Measurements from ENCODE around the gene NEK5. TPM values are rescaled to one million over a fixed set of nuclear protein-coding genes. Genes with fewer than 3 reads are reported as not detected.

Gene NEK5
- total and polyA plus RNA-seq, 2 donors (not counting 3 experiments of a cell fraction or from before 2014, with no cell fraction given): 0.03 to 0.18 TPM

DNA sequence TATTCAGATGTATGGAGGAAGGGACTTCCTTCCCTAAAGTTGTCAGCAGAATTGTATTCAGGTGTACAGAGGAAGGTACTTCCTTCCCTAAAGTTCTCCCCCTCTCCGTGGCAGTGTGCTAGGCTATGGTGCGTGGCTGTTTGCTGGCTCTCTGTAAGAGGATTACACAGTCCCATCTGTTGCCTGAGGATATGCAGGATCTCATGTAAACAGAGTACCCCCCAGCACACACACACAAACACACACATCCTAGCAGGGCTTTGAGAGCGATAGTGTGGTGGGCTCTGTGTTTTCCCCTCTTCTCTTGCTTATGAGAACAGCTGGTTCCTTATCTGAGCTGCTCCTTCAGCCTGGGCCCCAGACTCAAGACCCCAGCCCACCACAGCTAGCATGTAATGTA is 10.3 kb downstream of the NEK5 start:
- TF ChIP-seq MYC (IDR thresholded peaks at IDR 0.05; ENCODE audit: low read depth, low read length) (no peak), JUN (IDR thresholded peaks at IDR 0.05; ENCODE audit: borderline replicate concordance, insufficient read depth, insufficient read length, low read depth) (no peak), GATA2 (IDR thresholded peaks at IDR 0.05; ENCODE audit: insufficient read depth, insufficient read length, low read depth, low read length) (no peak)
- TF ChIP-seq, protein P1, sequence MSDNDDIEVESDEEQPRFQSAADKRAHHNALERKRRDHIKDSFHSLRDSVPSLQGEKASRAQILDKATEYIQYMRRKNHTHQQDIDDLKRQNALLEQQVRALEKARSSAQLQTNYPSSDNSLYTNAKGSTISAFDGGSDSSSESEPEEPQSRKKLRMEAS (IDR thresholded peaks at IDR 0.05; ENCODE audit: insufficient read depth, insufficient read length): no peak
- Histone ChIP-seq H4K20me1 (replicated peaks; ENCODE audit: control insufficient read depth, extremely low read depth, insufficient read depth, low read length) (no peaks in the 10 kb centered on the region), H3K36me3 (ENCODE audit: control insufficient read depth in 2 of 2, extremely low read depth in 1 of 2, insufficient read depth in 2 of 2, low read length in 2 of 2) (no peaks in the 10 kb centered on the region), H2AFZ (ENCODE audit: low read depth, low read length) (no peak overlapping the region), H3K9me1 (replicated peaks; ENCODE audit: control insufficient read depth, extremely low read depth, insufficient read depth, low read length) (no peaks in the 10 kb centered on the region), H3K4me1 (ENCODE audit: control insufficient read depth, extremely low read depth, insufficient read depth, low read length) (no peaks in the 10 kb centered on the region), H3K27ac (ENCODE audit: insufficient read depth, low read depth, low read length) (no peak overlapping the region), H3K9ac (replicated peaks; ENCODE audit: extremely low read depth, insufficient read depth, low read length) (no peak overlapping the region), H3K27me3 (ENCODE audit: control insufficient read depth in 2 of 2, insufficient read depth in 2 of 2, low read length in 2 of 2) (peaks cover 13 to 17% of the 10 kb centered on the region in 2 experiments), H3K9me3 (replicated peaks; ENCODE audit: control insufficient read depth, insufficient read depth, low read length) (no peaks in the 10 kb centered on the region), H3K4me2 (ENCODE audit: insufficient read depth, low read length) (no peak overlapping the region), H3K4me3 (replicated peaks in 1 of 3; ENCODE audit: insufficient read depth in 1 of 3, low read depth in 1 of 3, low read length in 3 of 3) (no peak overlapping the region), H3K79me2 (ENCODE audit: control insufficient read depth, insufficient read depth, low read length) (no peaks in the 10 kb centered on the region)
- dilution Hi-C loops (cut with MboI; ENCODE audit: extremely low pct_ligation_motif_present, low sequenced_read_pairs): no loop called here
- BruUV-seq (replicated peaks): no TSS peak
- DNase-seq (ENCODE audit: low read depth, low spot score) (no peak), FAIRE-seq (no peak)
- ChIA-PET POLR2A (no interaction called here), CTCF (interaction anchor here (1.0 kb wide), 1 partner anchor 115 kb away, joined by 3 read pairs; no protein-coding TSS in a partner anchor)
- intact Hi-C loops (cut with micrococcal nuclease): no loop called here

DNA sequence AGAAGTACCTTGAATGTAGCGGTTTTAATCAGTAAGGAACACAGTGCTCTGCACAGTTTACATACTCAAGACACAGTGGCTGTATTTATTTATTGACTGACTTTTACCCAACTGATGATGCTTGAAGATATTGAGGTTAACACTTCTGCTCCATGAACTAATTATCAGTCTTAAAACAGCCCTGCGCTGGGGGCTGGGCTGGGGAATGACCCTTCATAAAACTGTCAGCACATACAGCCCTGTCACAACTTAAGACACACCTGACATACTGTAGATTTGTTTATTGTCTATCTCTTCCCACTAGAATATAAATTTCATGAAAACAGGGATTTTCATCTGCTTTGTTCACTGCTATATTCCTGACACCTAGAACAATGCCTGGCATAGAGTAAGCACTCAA is 10.8 kb downstream of the NEK5 start:
- TF ChIP-seq, protein P2, sequence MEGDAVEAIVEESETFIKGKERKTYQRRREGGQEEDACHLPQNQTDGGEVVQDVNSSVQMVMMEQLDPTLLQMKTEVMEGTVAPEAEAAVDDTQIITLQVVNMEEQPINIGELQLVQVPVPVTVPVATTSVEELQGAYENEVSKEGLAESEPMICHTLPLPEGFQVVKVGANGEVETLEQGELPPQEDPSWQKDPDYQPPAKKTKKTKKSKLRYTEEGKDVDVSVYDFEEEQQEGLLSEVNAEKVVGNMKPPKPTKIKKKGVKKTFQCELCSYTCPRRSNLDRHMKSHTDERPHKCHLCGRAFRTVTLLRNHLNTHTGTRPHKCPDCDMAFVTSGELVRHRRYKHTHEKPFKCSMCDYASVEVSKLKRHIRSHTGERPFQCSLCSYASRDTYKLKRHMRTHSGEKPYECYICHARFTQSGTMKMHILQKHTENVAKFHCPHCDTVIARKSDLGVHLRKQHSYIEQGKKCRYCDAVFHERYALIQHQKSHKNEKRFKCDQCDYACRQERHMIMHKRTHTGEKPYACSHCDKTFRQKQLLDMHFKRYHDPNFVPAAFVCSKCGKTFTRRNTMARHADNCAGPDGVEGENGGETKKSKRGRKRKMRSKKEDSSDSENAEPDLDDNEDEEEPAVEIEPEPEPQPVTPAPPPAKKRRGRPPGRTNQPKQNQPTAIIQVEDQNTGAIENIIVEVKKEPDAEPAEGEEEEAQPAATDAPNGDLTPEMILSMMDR (IDR thresholded peaks at IDR 0.05; ENCODE audit: extremely low read depth in 1 of 2, insufficient read depth in 1 of 2, low read depth in 1 of 2, low read length in 2 of 2): no peak
- no peak for TF ChIP-seq FOS (IDR thresholded peaks at IDR 0.05; ENCODE audit: borderline replicate concordance, insufficient read depth, low read length)
- TF ChIP-seq, protein P1 (IDR thresholded peaks at IDR 0.05; ENCODE audit: insufficient read depth, insufficient read length): no peak
- no peak for TF ChIP-seq GATA2 (IDR thresholded peaks at IDR 0.05; ENCODE audit: insufficient read depth, insufficient read length, low read depth, low read length)
- no peak for TF ChIP-seq POLR2A (IDR thresholded peaks at IDR 0.05; ENCODE audit: low read depth, low read length)
- TF ChIP-seq POLR2AphosphoS5 (IDR thresholded peaks at IDR 0.05; ENCODE audit: insufficient read depth, low read depth, low read length): no peak
- no peak for TF ChIP-seq JUN (IDR thresholded peaks at IDR 0.05; ENCODE audit: borderline replicate concordance, insufficient read depth, insufficient read length, low read depth)
- no peak for TF ChIP-seq EZH2 (IDR thresholded peaks at IDR 0.05; ENCODE audit: borderline replicate concordance, low read depth, low read length, severe bottlenecking)
- no peak for TF ChIP-seq MYC (IDR thresholded peaks at IDR 0.05; ENCODE audit: low read depth, low read length)
- Histone ChIP-seq H3K27me3 (ENCODE audit: control insufficient read depth in 2 of 2, insufficient read depth in 2 of 2, low read length in 2 of 2) (peaks cover 13 to 19% of the 10 kb centered on the region in 2 experiments), H3K9me3 (replicated peaks; ENCODE audit: control insufficient read depth, insufficient read depth, low read length) (no peaks in the 10 kb centered on the region), H3K4me1 (ENCODE audit: control insufficient read depth, extremely low read depth, insufficient read depth, low read length) (no peaks in the 10 kb centered on the region), H4K20me1 (replicated peaks; ENCODE audit: control insufficient read depth, extremely low read depth, insufficient read depth, low read length) (no peaks in the 10 kb centered on the region), H3K4me3 (replicated peaks in 1 of 3; ENCODE audit: insufficient read depth in 1 of 3, low read depth in 1 of 3, low read length in 3 of 3) (no peak overlapping the region), H3K36me3 (ENCODE audit: control insufficient read depth in 2 of 2, extremely low read depth in 1 of 2, insufficient read depth in 2 of 2, low read length in 2 of 2) (no peaks in the 10 kb centered on the region), H3K9ac (replicated peaks; ENCODE audit: extremely low read depth, insufficient read depth, low read length) (no peak overlapping the region), H2AFZ (ENCODE audit: low read depth, low read length) (no peak overlapping the region), H3K4me2 (ENCODE audit: insufficient read depth, low read length) (no peak overlapping the region), H3K79me2 (ENCODE audit: control insufficient read depth, insufficient read depth, low read length) (no peaks in the 10 kb centered on the region), H3K27ac (ENCODE audit: insufficient read depth, low read depth, low read length) (no peak overlapping the region), H3K9me1 (replicated peaks; ENCODE audit: control insufficient read depth, extremely low read depth, insufficient read depth, low read length) (no peaks in the 10 kb centered on the region)
- dilution Hi-C loops (cut with MboI; ENCODE audit: extremely low pct_ligation_motif_present, low sequenced_read_pairs): no loop called here
- CTCF ChIA-PET: no interaction called here
- POLR2A ChIA-PET: no interaction called here
- intact Hi-C loops (cut with micrococcal nuclease): no loop called here
- BruUV-seq (replicated peaks): no TSS peak
- DNase-seq (ENCODE audit: low read depth, low spot score) (no peak), FAIRE-seq (no peak)

All from endothelial cell of umbilical vein (primary cell).